GM12878 (cell line): Measurements from ENCODE around the gene TAF1L. TPM values are rescaled to one million over a fixed set of nuclear protein-coding genes. Genes with fewer than 3 reads are reported as not detected.

Experiments used
- ATAC-seq: fragments of 200-7000 bp; cut with Tn5 transposase; 3 replicates; pipeline ENCODE4 v1.9.1; 2020; ENCODE audit warnings: mild to moderate bottlenecking, moderate library complexity
- BruUV-seq: library from RNA; stranded (reverse); fragments of 400-500 nt; replicated peaks from 2 replicates; lab custom pipeline; 2021; lab: Mats Ljungman, UMichigan
- CTCF ChIA-PET: fragments of 300-600 bp; sonication (Branson Sonifier 250); formaldehyde crosslinking; extraction: SDS; loops from one replicate; lab custom pipeline; 2021; ENCODE audit warnings: inconsistent platforms; lab: Yijun Ruan, JAX
- POLR2A ChIA-PET: fragments of 350-600 bp; formaldehyde crosslinking; extraction: SDS; loops from one replicate; lab custom pipeline; 2021; ENCODE audit warnings: inconsistent platforms; lab: Charles Lee
- RAD21 ChIA-PET: fragments of 300-600 bp; sonication (Branson Sonifier 250); formaldehyde crosslinking; loops from one replicate; lab custom pipeline; 2023; ENCODE audit warnings: antibody characterized with exemption; ENCODE audit not compliant: unreplicated experiment; lab: Charles Lee
- SMC1A ChIA-PET: fragments of 300-600 bp; sonication (Branson Sonifier 250); formaldehyde crosslinking; loops from one replicate; lab custom pipeline; 2023; ENCODE audit not compliant: unreplicated experiment, uncharacterized antibody; lab: Charles Lee
- DNase-seq: peaks from one replicate; pipeline ENCODE4 v3.0.0-alpha.2; 2011; ENCODE audit warnings: low read depth, low spot score
- FAIRE-seq: peaks from 3 replicates; lab custom pipeline; 2011; peaks lifted over from hg19 to GRCh38; lab: Jason Lieb, UNC
- H2AFZ ChIP-seq: 2 replicates; pipeline ENCODE4 v1.6.0; 2011; ENCODE audit warnings: low read depth, low read length, control low read depth; ENCODE audit not compliant: control insufficient read depth
- H3K27ac ChIP-seq: 2 replicates; pipeline ENCODE4 v1.5.1; 2011; ENCODE audit warnings: control low read depth; ENCODE audit not compliant: control insufficient read depth, insufficient read depth
- H3K27me3 ChIP-seq, 2 experiments: replicated peaks in 1 of 2; 2 replicates each; pipeline versions ENCODE4 v1.6.0 to v1.6.1; 2011; ENCODE audit warnings: low read length in 1 of 2; ENCODE audit not compliant: control insufficient read depth in 2 of 2, insufficient read depth in 2 of 2
- H3K36me3 ChIP-seq, 2 experiments: 2 replicates each; pipeline ENCODE4 v1.5.1; 2011; ENCODE audit warnings: low read length in 1 of 2; ENCODE audit not compliant: control insufficient read depth in 2 of 2, insufficient read depth in 2 of 2
- H3K4me1 ChIP-seq: 2 replicates; pipeline ENCODE4 v1.6.1; 2011; ENCODE audit warnings: mild to moderate bottlenecking, low read length, moderate library complexity, mixed read lengths; ENCODE audit not compliant: control insufficient read depth, insufficient read depth
- H3K4me2 ChIP-seq: 2 replicates; pipeline ENCODE4 v1.6.0; 2011; ENCODE audit warnings: control low read depth; ENCODE audit not compliant: control insufficient read depth, insufficient read depth
- H3K4me3 ChIP-seq: fragments of 200-600 bp; sonication (generic); 2 replicates; pipeline ENCODE4 v1.5.1; 2016
- H3K79me2 ChIP-seq: 2 replicates; pipeline ENCODE4 v1.6.0; 2011; ENCODE audit warnings: low read length; ENCODE audit not compliant: control insufficient read depth, insufficient read depth
- H3K9ac ChIP-seq: 2 replicates; pipeline ENCODE4 v1.8.0; 2011; ENCODE audit warnings: low read length, control low read depth, mixed read lengths; ENCODE audit not compliant: control insufficient read depth, insufficient read depth
- H3K9me3 ChIP-seq: replicated peaks from 3 replicates; pipeline ENCODE4 v1.5.1; 2011; ENCODE audit warnings: mild to moderate bottlenecking, low read length; ENCODE audit not compliant: control insufficient read depth, insufficient read depth
- H4K20me1 ChIP-seq: 2 replicates; pipeline ENCODE4 v1.6.0; 2011; ENCODE audit not compliant: control insufficient read depth, insufficient read depth
- BRCA1 ChIP-seq: IDR thresholded peaks from 2 replicates; pipeline ENCODE4 v1.6.1; 2011; ENCODE audit warnings: low read depth, low read length, improper control_type of control experiment
- JUND ChIP-seq: IDR thresholded peaks from 2 replicates; pipeline ENCODE4 v1.6.1; 2012; ENCODE audit warnings: low read depth, mild to moderate bottlenecking, low read length, improper control_type of control experiment, moderate library complexity
- MYB ChIP-seq: fragments of 150-350 bp; IDR thresholded peaks from 2 replicates; pipeline ENCODE4 v1.6.1; 2014; ENCODE audit warnings: mild to moderate bottlenecking, low read depth, low read length, borderline replicate concordance
- PKNOX1 ChIP-seq: fragments of 450-650 bp; IDR thresholded peaks from 2 replicates; pipeline ENCODE4 v1.6.1; 2016; ENCODE audit warnings: mild to moderate bottlenecking
- PML ChIP-seq: IDR thresholded peaks from 2 replicates; pipeline ENCODE4 v1.6.1; 2012; ENCODE audit warnings: low read length, inconsistent platforms
- PRDM15 ChIP-seq: fragments of 450-650 bp; formaldehyde crosslinking; IDR thresholded peaks from 2 replicates; pipeline ENCODE4 v1.4.0; 2020; ENCODE audit warnings: mild to moderate bottlenecking, moderate library complexity
- RELA ChIP-seq: fragments of 450-650 bp; IDR thresholded peaks from 2 replicates; pipeline ENCODE4 v1.8.0; 2014; ENCODE audit warnings: borderline replicate concordance; ENCODE audit not compliant: partially characterized antibody
- SIN3A ChIP-seq: IDR thresholded peaks from 2 replicates; pipeline ENCODE4 v1.6.1; 2012; ENCODE audit warnings: low read depth, low read length, improper control_type of control experiment
- SMC3 ChIP-seq: IDR thresholded peaks from 2 replicates; pipeline ENCODE4 v1.6.1; 2011; ENCODE audit warnings: low read length, improper control_type of control experiment, borderline replicate concordance
- TCF3 ChIP-seq: IDR thresholded peaks from 2 replicates; pipeline ENCODE4 v1.6.1; 2012; ENCODE audit warnings: low read depth, mild to moderate bottlenecking, low read length, borderline replicate concordance; ENCODE audit not compliant: insufficient read depth
- ZBTB40 ChIP-seq: fragments of 450-650 bp; IDR thresholded peaks from 2 replicates; pipeline ENCODE4 v1.6.1; 2016; ENCODE audit warnings: mild to moderate bottlenecking, moderate library complexity, borderline replicate concordance
- ZNF384 ChIP-seq: IDR thresholded peaks from 2 replicates; pipeline ENCODE4 v1.6.1; 2012; ENCODE audit warnings: low read depth, mild to moderate bottlenecking, low read length, improper control_type of control experiment, borderline replicate concordance
- WGBS: methylation state at CpG from one replicate; pipeline ENCODE4 v1.1.6; 2016; ENCODE audit warnings: low lambda C conversion rate; ENCODE audit not compliant: insufficient replicate concordance, insufficient coverage; ENCODE audit errors: missing lambda C conversion rate; 5-methylcytosine and 5-hydroxymethylcytosine counted together
- in situ Hi-C: fragments of 300-500 bp; cut with MboI; formaldehyde crosslinking; loops from 9 replicates; pipeline ENCODE4 v1.14.3; 2018; ENCODE audit warnings: mixed read lengths
- intact Hi-C: fragments of 100-400 bp; cut with micrococcal nuclease; formaldehyde crosslinking; loops from one replicate; pipeline ENCODE4 v1.14.2; 2022; ENCODE audit not compliant: unreplicated experiment
- polyA plus RNA-seq, 11 experiments: library from polyadenylated mRNA; depleted of rRNA in 4 of 11; unstranded in 6 of 11; stranded (reverse) in 5 of 11; fragments of >200 nt; fragmentation: Nextera tagmentation in 4 of 11; fragmentation: Illumina TruSeq in 1 of 11; extraction: Ambion mirVana in 4 of 11; extraction: Trizol in 1 of 11; gene quantifications; 1 replicate in 1 of 11; 2 replicates in 10 of 11; pipeline versions ENCODE4 v1.2.1 to v1.2.3, GENCODE V29; 2011 to 2016; ENCODE audit warnings: inconsistent platforms in 2 of 11, missing spikeins in 2 of 11, low read depth in 1 of 11
- total RNA-seq, 4 experiments: library from RNA; depleted of rRNA in 3 of 4; stranded (reverse); fragments of >200 nt in 3 of 4; fragmentation: Illumina TruSeq in 1 of 4; extraction: Trizol in 1 of 4; gene quantifications; 2 replicates each; pipeline versions ENCODE4 v1.2.1 to v1.2.3, GENCODE V29; 2013 to 2021
- TF ChIP-seq, protein P1 (sequence below): fragments of 450-650 bp; IDR thresholded peaks from 2 replicates; pipeline ENCODE4 v1.6.1; 2017; ENCODE audit warnings: borderline replicate concordance

TAF1L gene
- total and polyA plus RNA-seq, 10 of the 15 experiments (the other 5 are each of a cell fraction or from before 2014, with no cell fraction given) = under 0.01 to 0.03 (median 0.01) TPM; not detected in 6

DNA sequence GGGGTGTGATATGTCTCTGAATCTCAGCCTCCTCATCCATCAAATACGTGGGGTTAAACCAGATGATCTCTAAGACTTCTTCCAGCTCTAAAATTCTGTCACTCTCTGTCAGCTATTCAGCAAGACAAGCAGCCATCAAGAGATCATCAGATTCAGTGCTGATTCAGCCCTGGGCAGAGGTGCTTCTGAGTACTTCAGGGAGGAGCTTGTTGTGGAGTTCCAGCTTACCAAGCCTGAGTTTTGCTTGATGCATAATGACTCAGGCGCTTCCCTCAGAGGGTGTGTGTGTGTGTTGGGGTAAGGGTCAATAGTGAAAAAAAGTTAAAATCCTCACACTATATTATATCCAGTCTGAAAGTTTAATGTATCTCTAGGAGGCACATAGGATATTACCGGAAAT lies 29.6 kb upstream of the TAF1L start (continued):
- no peak for TF ChIP-seq ZBTB40
- no peak for TF ChIP-seq SMC3
- no peak for TF ChIP-seq PML

DNA sequence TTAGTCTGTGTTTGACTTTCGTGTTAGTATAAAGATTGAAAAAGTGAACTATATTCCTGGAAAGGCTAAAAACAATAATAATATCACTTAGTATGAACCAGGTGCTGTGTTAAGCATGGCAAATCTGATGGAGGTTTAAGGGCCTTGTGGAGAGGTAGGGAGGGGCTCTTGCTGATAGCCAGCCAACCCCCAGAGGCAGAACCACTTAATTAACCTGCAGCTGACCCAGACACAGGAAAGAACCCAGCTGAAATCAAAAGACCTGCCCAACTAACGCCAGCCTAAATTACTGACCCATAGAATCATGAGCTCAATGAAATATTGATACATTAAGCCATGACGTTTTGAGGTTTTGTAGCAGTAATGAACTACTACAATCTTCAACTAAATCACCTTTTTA lies 28.3 kb upstream of the TAF1L start:
- H4K20me1 ChIP-seq = no peaks in the 10 kb centered on the region
- H3K4me3 ChIP-seq = no peak overlapping the region
- H3K9me3 ChIP-seq = no peaks in the 10 kb centered on the region
- ATAC-seq (no peak), DNase-seq (no peak), FAIRE-seq (no peak)
- no peak overlapping the region for H3K27ac ChIP-seq
- no peak overlapping the region for H3K9ac ChIP-seq
- no peaks in the 10 kb centered on the region for H3K36me3 ChIP-seq
- H3K4me1 ChIP-seq = no peaks in the 10 kb centered on the region
- H2AFZ ChIP-seq = no peak overlapping the region
- no peaks in the 10 kb centered on the region for H3K27me3 ChIP-seq
- no TSS peak for BruUV-seq
- H3K4me2 ChIP-seq = no peak overlapping the region
- H3K79me2 ChIP-seq = no peaks in the 10 kb centered on the region
- in situ Hi-C loops (no loop called here), intact Hi-C loops (no loop called here)
- POLR2A ChIA-PET = no interaction called here
- RAD21 ChIA-PET = no interaction called here
- CTCF ChIA-PET = interaction anchor here (1.4 kb wide), 1 partner anchor 83 kb away, joined by 4 read pairs; no protein-coding TSS in a partner anchor
- SMC1A ChIA-PET = no interaction called here
- 1% methylated on average over 3 of the region's 3 CpGs for WGBS
- TF ChIP-seq TCF3 (no peak), JUND (no peak), PRDM15 (CRISPR knock-in tag) (no peak), ZNF384 (no peak), SIN3A (no peak), BRCA1 (no peak), MYB (no peak), PKNOX1 (no peak), RELA (no peak)
- TF ChIP-seq, protein P1, sequence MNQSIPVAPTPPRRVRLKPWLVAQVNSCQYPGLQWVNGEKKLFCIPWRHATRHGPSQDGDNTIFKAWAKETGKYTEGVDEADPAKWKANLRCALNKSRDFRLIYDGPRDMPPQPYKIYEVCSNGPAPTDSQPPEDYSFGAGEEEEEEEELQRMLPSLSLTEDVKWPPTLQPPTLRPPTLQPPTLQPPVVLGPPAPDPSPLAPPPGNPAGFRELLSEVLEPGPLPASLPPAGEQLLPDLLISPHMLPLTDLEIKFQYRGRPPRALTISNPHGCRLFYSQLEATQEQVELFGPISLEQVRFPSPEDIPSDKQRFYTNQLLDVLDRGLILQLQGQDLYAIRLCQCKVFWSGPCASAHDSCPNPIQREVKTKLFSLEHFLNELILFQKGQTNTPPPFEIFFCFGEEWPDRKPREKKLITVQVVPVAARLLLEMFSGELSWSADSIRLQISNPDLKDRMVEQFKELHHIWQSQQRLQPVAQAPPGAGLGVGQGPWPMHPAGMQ = no peak
